Measurements from ENCODE around the gene CDH5.

CDH5 gene

GRCh38 chr16:66372898-66373155, 6.3 kb downstream of the CDH5 start:
- Histone ChIP-seq H3K4me3 (replicated peaks; ENCODE audit: low read depth, low read length) (no peak overlapping the region), H3K36me3 (ENCODE audit: control insufficient read depth, insufficient read depth, low read length) (no peaks in the 10 kb centered on the region), H3K27me3 (replicated peaks; ENCODE audit: control insufficient read depth, insufficient read depth, low read length) (no peaks in the 10 kb centered on the region; the same call in 1 of the 2 replicates)
- DNase-seq (ENCODE audit: extremely low read depth, insufficient read length) = no peak
- no peak for TF ChIP-seq CTCF (IDR thresholded peaks at IDR 0.05; ENCODE audit: insufficient read depth, low read length, poor library complexity, severe bottlenecking)

DNA sequence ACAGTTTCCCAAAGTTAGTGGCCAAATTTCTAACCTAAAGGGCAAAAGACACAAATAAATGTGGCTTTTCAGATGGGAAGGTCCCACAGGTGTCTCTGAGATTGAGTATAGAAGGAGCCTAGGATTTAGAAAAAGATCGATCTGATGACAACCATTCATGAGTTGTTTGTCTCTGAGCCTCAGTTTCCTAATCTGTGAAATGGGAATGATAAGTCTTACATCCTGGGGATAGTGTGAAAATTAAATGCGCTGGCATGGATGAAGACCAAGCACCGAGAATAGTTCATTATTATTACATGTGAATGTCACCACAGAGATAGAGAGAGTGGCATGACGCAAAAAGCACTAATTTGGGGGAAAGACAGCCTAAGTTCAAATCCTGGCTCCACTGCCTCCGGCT, 7.2 kb downstream of the CDH5 start:
- Histone ChIP-seq H3K4me3 (replicated peaks; ENCODE audit: low read depth, low read length) (no peak overlapping the region), H3K27me3 (replicated peaks; ENCODE audit: control insufficient read depth, insufficient read depth, low read length) (no peaks in the 10 kb centered on the region; the same call in 1 of the 2 replicates), H3K36me3 (ENCODE audit: control insufficient read depth, insufficient read depth, low read length) (no peaks in the 10 kb centered on the region)
- DNase-seq (ENCODE audit: extremely low read depth, insufficient read length) = no peak
- TF ChIP-seq CTCF (IDR thresholded peaks at IDR 0.05; ENCODE audit: insufficient read depth, low read length, poor library complexity, severe bottlenecking) = no peak

GRCh38 chr16:66374176-66374575, 7.7 kb downstream of the CDH5 start:
- H3K36me3 ChIP-seq (ENCODE audit: control insufficient read depth, insufficient read depth, low read length) = no peaks in the 10 kb centered on the region
- no peak for TF ChIP-seq CTCF (IDR thresholded peaks at IDR 0.05; ENCODE audit: insufficient read depth, low read length, poor library complexity, severe bottlenecking)
- no peaks in the 10 kb centered on the region; the same call in 1 of the 2 replicates for H3K27me3 ChIP-seq (replicated peaks; ENCODE audit: control insufficient read depth, insufficient read depth, low read length)
- H3K4me3 ChIP-seq (replicated peaks; ENCODE audit: low read depth, low read length) = no peak overlapping the region
- DNase-seq (ENCODE audit: extremely low read depth, insufficient read length) = no peak

DNA sequence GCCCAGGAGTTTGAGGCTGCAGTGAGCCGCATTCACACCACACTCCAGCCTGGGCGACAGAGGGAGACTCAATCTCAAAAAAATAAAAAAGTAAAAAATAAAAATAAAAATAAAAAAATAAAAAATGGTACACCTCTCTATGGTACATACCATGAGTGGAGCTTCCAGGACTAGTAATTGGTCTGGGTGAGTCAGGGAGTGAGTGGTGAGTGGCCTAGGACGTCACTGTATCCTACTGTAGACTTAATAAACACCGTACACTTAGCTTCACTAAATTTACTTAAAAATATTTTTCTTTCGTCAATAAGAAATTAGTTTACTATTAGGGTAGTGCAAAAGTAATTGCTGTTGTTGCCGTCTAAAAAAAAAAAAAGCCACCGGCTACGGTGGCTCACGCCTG, 9.0 kb downstream of the CDH5 start:
- Histone ChIP-seq H3K27me3 (replicated peaks; ENCODE audit: control insufficient read depth, insufficient read depth, low read length) (no peaks in the 10 kb centered on the region; the same call in 1 of the 2 replicates), H3K36me3 (ENCODE audit: control insufficient read depth, insufficient read depth, low read length) (no peaks in the 10 kb centered on the region), H3K4me3 (replicated peaks; ENCODE audit: low read depth, low read length) (no peak overlapping the region)
- no peak for DNase-seq (ENCODE audit: extremely low read depth, insufficient read length)
- TF ChIP-seq CTCF (IDR thresholded peaks at IDR 0.05; ENCODE audit: insufficient read depth, low read length, poor library complexity, severe bottlenecking) = no peak

- no peaks in the 10 kb centered on the region; the same call in 1 of the 2 replicates for H3K27me3 ChIP-seq (replicated peaks; ENCODE audit: control insufficient read depth, insufficient read depth, low read length)
- DNase-seq (ENCODE audit: extremely low read depth, insufficient read length) = no peak
- TF ChIP-seq CTCF (IDR thresholded peaks at IDR 0.05; ENCODE audit: insufficient read depth, low read length, poor library complexity, severe bottlenecking) = no peak
- H3K36me3 ChIP-seq (ENCODE audit: control insufficient read depth, insufficient read depth, low read length) = no peaks in the 10 kb centered on the region
- H3K4me3 ChIP-seq (replicated peaks; ENCODE audit: low read depth, low read length) = no peak overlapping the region
These were observed 9.6 kb downstream of the CDH5 start for GRCh38 chr16:66376114-66376513.

GRCh38 chr16:66376577-66377305, 10.2 kb downstream of the CDH5 start:
- Histone ChIP-seq H3K36me3 (ENCODE audit: control insufficient read depth, insufficient read depth, low read length) (no peaks in the 10 kb centered on the region), H3K27me3 (replicated peaks; ENCODE audit: control insufficient read depth, insufficient read depth, low read length) (no peaks in the 10 kb centered on the region; the same call in 1 of the 2 replicates), H3K4me3 (replicated peaks; ENCODE audit: low read depth, low read length) (no peak overlapping the region)
- TF ChIP-seq CTCF (IDR thresholded peaks at IDR 0.05; ENCODE audit: insufficient read depth, low read length, poor library complexity, severe bottlenecking) = no peak
- no peak for DNase-seq (ENCODE audit: extremely low read depth, insufficient read length)

Data from GM06990 (cell line).